A673 (cell line): ENCODE results near the gene SMIM28. TPM values are rescaled to one million over a fixed set of nuclear protein-coding genes. Genes with fewer than 3 reads are reported as not detected.
A peak's percentile ranks its signal among the peaks of the same experiment; 100 is the strongest.

Experiments
- BruUV-seq: library from RNA; stranded (reverse); fragments of 400-500 nt; replicated peaks from 2 replicates; lab custom pipeline; 2021; lab: Mats Ljungman, UMichigan
- CTCF ChIA-PET: fragments of 300-600 bp; sonication (Branson Sonifier 250); formaldehyde crosslinking; loops from one replicate; lab custom pipeline; 2022; ENCODE audit warnings: antibody characterized with exemption; lab: Charles Lee
- POLR2A ChIA-PET: fragments of 300-600 bp; sonication (Branson Sonifier 250); formaldehyde crosslinking; loops from one replicate; lab custom pipeline; 2022; ENCODE audit warnings: antibody characterized with exemption; ENCODE audit not compliant: low non-redundant PET; lab: Charles Lee
- DNase-seq: peaks from one replicate; pipeline ENCODE4 v3.0.0-alpha.2; 2015; ENCODE audit warnings: low spot score
- H3K27ac ChIP-seq: fragments of 200-600 bp; sonication (generic); 2 replicates; pipeline ENCODE4 v1.5.1; 2016; ENCODE audit warnings: mixed run types, low read depth, mild to moderate bottlenecking, mixed read lengths, antibody characterized with exemption, low read length; ENCODE audit not compliant: poor library complexity, severe bottlenecking
- H3K27me3 ChIP-seq: fragments of 200-600 bp; sonication (generic); replicated peaks from 2 replicates; pipeline ENCODE4 v1.6.1; 2017; ENCODE audit warnings: mixed run types, low read depth, mild to moderate bottlenecking, mixed read lengths, antibody characterized with exemption, low read length; ENCODE audit not compliant: insufficient read depth, poor library complexity
- H3K36me3 ChIP-seq: fragments of 200-600 bp; sonication (generic); 2 replicates; pipeline ENCODE4 v1.6.1; 2016; ENCODE audit warnings: mixed run types, mild to moderate bottlenecking, mixed read lengths, antibody characterized with exemption, low read length; ENCODE audit not compliant: insufficient read depth, poor library complexity, severe bottlenecking
- H3K4me1 ChIP-seq: fragments of 200-600 bp; sonication (generic); 2 replicates; pipeline ENCODE4 v1.6.1; 2017; ENCODE audit warnings: mixed run types, mild to moderate bottlenecking, mixed read lengths, antibody characterized with exemption, low read length; ENCODE audit not compliant: insufficient read depth, poor library complexity, severe bottlenecking
- H3K4me3 ChIP-seq: fragments of 200-600 bp; sonication (generic); 2 replicates; pipeline ENCODE4 v1.5.1; 2016; ENCODE audit warnings: low read depth, mixed run types, mild to moderate bottlenecking, mixed read lengths, low read length; ENCODE audit not compliant: poor library complexity, severe bottlenecking
- H3K9me3 ChIP-seq: fragments of 200-600 bp; sonication (generic); 2 replicates; pipeline ENCODE4 v1.6.1; 2016; ENCODE audit warnings: mixed run types, low read depth, mild to moderate bottlenecking, mixed read lengths, antibody characterized with exemption, low read length; ENCODE audit not compliant: poor library complexity, severe bottlenecking
- CTCF ChIP-seq: fragments of 300-800, 200-600 bp; sonication (generic); conservative IDR thresholded peaks from 2 replicates; pipeline ENCODE4 v1.5.1; 2017; ENCODE audit warnings: low read depth, mild to moderate bottlenecking, antibody characterized with exemption, low read length, moderate library complexity, mixed read lengths
- EZH2 ChIP-seq: fragments of 200-600 bp; sonication (generic); IDR thresholded peaks from 2 replicates; pipeline ENCODE4 v1.6.1; 2017; ENCODE audit warnings: borderline replicate concordance, low read depth, mild to moderate bottlenecking, mixed read lengths, antibody characterized with exemption, low read length; ENCODE audit not compliant: poor library complexity, severe bottlenecking
- intact Hi-C: fragments of 100-400 bp; cut with micrococcal nuclease; formaldehyde crosslinking; loops from one replicate; pipeline ENCODE4 v1.10.0; 2022; ENCODE audit not compliant: unreplicated experiment
- total RNA-seq: library from RNA; stranded (reverse); gene quantifications from 2 replicates; pipeline ENCODE4 v1.2.3, GENCODE V29; 2021

The SMIM28 gene
- total RNA-seq, 1 experiment from 2014 or later: not detected

- CTCF ChIA-PET: interaction anchor here (0.6 kb wide), 1 partner anchor 94 kb away, joined by 4 read pairs; no protein-coding TSS in a partner anchor
- Histone ChIP-seq H3K4me3 (no peak overlapping the region), H3K36me3 (no peaks in the 10 kb centered on the region), H3K27me3 (no peaks in the 10 kb centered on the region), H3K27ac (no peak overlapping the region), H3K4me1 (no peaks in the 10 kb centered on the region), H3K9me3 (no peaks in the 10 kb centered on the region)
- intact Hi-C loops: no loop called here
- no peak for DNase-seq
- no TSS peak for BruUV-seq
- TF ChIP-seq EZH2 (no peak), CTCF (no peak)
- POLR2A ChIA-PET: interaction anchor here (0.6 kb wide), 1 partner anchor 291 kb away, joined by 3 read pairs; no protein-coding TSS in a partner anchor
These were observed 24.5 kb downstream of the SMIM28 start for GRCh38 chr6:138401960-138402837.

GRCh38 chr6:138402838-138403187 lies 25.1 kb downstream of the SMIM28 start:
- H3K27me3 ChIP-seq: no peaks in the 10 kb centered on the region
- DNase-seq: no peak
- no peaks in the 10 kb centered on the region for H3K4me1 ChIP-seq
- intact Hi-C loops: no loop called here
- no peak overlapping the region for H3K27ac ChIP-seq
- no peaks in the 10 kb centered on the region for H3K36me3 ChIP-seq
- BruUV-seq: no TSS peak
- TF ChIP-seq CTCF (no peak), EZH2 (no peak)
- CTCF ChIA-PET: interaction anchor here (0.6 kb wide), 1 partner anchor 95 kb away, joined by 4 read pairs; no protein-coding TSS in a partner anchor
- H3K4me3 ChIP-seq: peak overlapping the region; percentile 85
- H3K9me3 ChIP-seq: no peaks in the 10 kb centered on the region
- POLR2A ChIA-PET: interaction anchor here (0.6 kb wide), 1 partner anchor 292 kb away, joined by 3 read pairs; no protein-coding TSS in a partner anchor

GRCh38 chr6:138403324-138403800 lies 25.7 kb downstream of the SMIM28 start:
- Histone ChIP-seq H3K36me3 (no peaks in the 10 kb centered on the region), H3K4me1 (no peaks in the 10 kb centered on the region), H3K27ac (peak overlapping the region; percentile 58), H3K9me3 (no peaks in the 10 kb centered on the region), H3K27me3 (no peaks in the 10 kb centered on the region), H3K4me3 (peak overlapping the region; percentile 85)
- intact Hi-C loops: no loop called here
- ChIA-PET POLR2A (no interaction called here), CTCF (no interaction called here)
- BruUV-seq: no TSS peak
- peak; percentile 40 for DNase-seq
- TF ChIP-seq EZH2: no peak
- TF ChIP-seq CTCF: peak; percentile 60
